Measurements from ENCODE around the gene GOLGA1. TPM values are rescaled to one million over a fixed set of nuclear protein-coding genes. Genes with fewer than 3 reads are reported as not detected.
A peak's percentile ranks its signal among the peaks of the same experiment; 100 is the strongest.

GOLGA1 gene
- total and polyA plus RNA-seq, 9 of the 15 experiments (the other 6 are each of a cell fraction or from before 2014, with no cell fraction given): 2.9 to 15.9 (median 8.5) TPM

GRCh38 chr9:124869466-124869985 is 71.4 kb downstream of the GOLGA1 start (continued):
- TF ChIP-seq ZNF316 (IDR thresholded peaks at IDR 0.05): 0 out of 2 replicates have a peak, but pooled peaks have one; percentile 0
- TF ChIP-seq ZBTB17 (CRISPR knock-in tag; IDR thresholded peaks at IDR 0.05): no peak
- no peak for TF ChIP-seq TAF15 (IDR thresholded peaks at IDR 0.05; ENCODE audit: low read depth, low read length)
- peak in 1 of 2 experiments; percentile 28; a peak in 1 of 4 replicates for TF ChIP-seq UBTF (IDR thresholded peaks at IDR 0.05; ENCODE audit: borderline replicate concordance in 1 of 2, low read depth in 2 of 2, low read length in 2 of 2)
- peak; percentile 15 for TF ChIP-seq NUFIP1 (IDR thresholded peaks at IDR 0.05; ENCODE audit: partially characterized antibody)
- TF ChIP-seq TFAP4 (CRISPR knock-in tag; IDR thresholded peaks at IDR 0.05; ENCODE audit: borderline replicate concordance): peak; percentile 12; the same call in 1 of the 2 replicates
- TF ChIP-seq ARID4B (CRISPR knock-in tag; IDR thresholded peaks at IDR 0.05): peak; percentile 18; the same call in 1 of the 2 replicates
- TF ChIP-seq ZNF224 (CRISPR knock-in tag; IDR thresholded peaks at IDR 0.05): peak; percentile 40; the same call in 1 of the 2 replicates
- no peak for TF ChIP-seq IRF9 (tag; IDR thresholded peaks at IDR 0.05)
- no peak for TF ChIP-seq KLF16 (IDR thresholded peaks at IDR 0.05)
- 0 out of 2 replicates have a peak, but pooled peaks have one; percentile 5 for TF ChIP-seq ZFPM2 (CRISPR knock-in tag; IDR thresholded peaks at IDR 0.05)
- peak; percentile 79 for TF ChIP-seq ZNF263 (CRISPR knock-in tag; IDR thresholded peaks at IDR 0.05; ENCODE audit: borderline replicate concordance)
- no peak for TF ChIP-seq ZNF518B (CRISPR knock-in tag; IDR thresholded peaks at IDR 0.05)
